ENCODE results near the gene CES5A.
"Not testable (repeated sequence)": the region's sequence is repeated elsewhere in the genome, so short reads cannot be mapped to it uniquely, and the experiment has no call there.

The CES5A gene

GRCh38 chr16:55828680-55829079, 46.5 kb downstream of the CES5A start:
- DNase-seq, result no peak

GRCh38 chr16:55825115-55825728, 50.0 kb downstream of the CES5A start:
- no peak for DNase-seq

GRCh38 chr16:55824473-55825000, 50.6 kb downstream of the CES5A start:
- no peak for DNase-seq

- DNase-seq, result no peak
These were observed 52.8 kb downstream of the CES5A start for GRCh38 chr16:55822280-55822810.

GRCh38 chr16:55821210-55821609, 54.0 kb downstream of the CES5A start:
- DNase-seq, result no peak

- DNase-seq, result no peak
These were observed 54.6 kb downstream of the CES5A start for GRCh38 chr16:55820615-55821014.

- DNase-seq, result no peak
These were observed 57.8 kb downstream of the CES5A start for GRCh38 chr16:55817236-55817912.

GRCh38 chr16:55816222-55816621, 59.0 kb downstream of the CES5A start:
- not testable (repeated sequence) for DNase-seq

GRCh38 chr16:55815320-55815719, 59.9 kb downstream of the CES5A start:
- DNase-seq, result no peak

- not testable (repeated sequence) for DNase-seq
These were observed 61.0 kb downstream of the CES5A start for GRCh38 chr16:55814174-55814573.

- DNase-seq, result not testable (repeated sequence)
These were observed 61.4 kb downstream of the CES5A start for GRCh38 chr16:55813730-55814129.

GRCh38 chr16:55812951-55813350, 62.2 kb downstream of the CES5A start:
- DNase-seq, result no peak

- no peak for DNase-seq
These were observed 63.4 kb downstream of the CES5A start for GRCh38 chr16:55811811-55812210.

- DNase-seq, result no peak
These were observed 64.7 kb downstream of the CES5A start for GRCh38 chr16:55810451-55810961.

- DNase-seq, result no peak
These were observed 65.3 kb downstream of the CES5A start for GRCh38 chr16:55809851-55810250.

GRCh38 chr16:55809386-55809785, 65.8 kb downstream of the CES5A start:
- DNase-seq, result no peak

GRCh38 chr16:55808286-55808685, 66.9 kb downstream of the CES5A start:
- DNase-seq, result not testable (repeated sequence)

GRCh38 chr16:55805104-55805503, 70.1 kb downstream of the CES5A start:
- DNase-seq, result not testable (repeated sequence)

GRCh38 chr16:55803681-55804080, 71.5 kb downstream of the CES5A start:
- DNase-seq, result not testable (repeated sequence)

All from fibroblast of skin of back (primary cell).